Duodenal mucosa (tissue), 2 donors: ENCODE measurements around the gene PACS1.

Source experiments
- H3K27ac ChIP-seq: one replicate; pipeline ENCODE4 v1.7.0; 2013; ENCODE audit warnings: low read depth, low read length
- H3K27me3 ChIP-seq, 2 donors: one replicate each; pipeline ENCODE4 v1.7.0; 2013; ENCODE audit warnings: low read length in 2 of 2, control low read depth in 1 of 2; ENCODE audit not compliant: insufficient read depth in 2 of 2, control insufficient read depth in 1 of 2
- H3K36me3 ChIP-seq, 2 donors: one replicate each; pipeline ENCODE4 v1.7.0; 2013; ENCODE audit warnings: low read length in 2 of 2, control low read depth in 1 of 2; ENCODE audit not compliant: insufficient read depth in 2 of 2, control insufficient read depth in 1 of 2
- H3K4me1 ChIP-seq, 2 donors: one replicate each; pipeline ENCODE4 v1.7.0; 2013; ENCODE audit warnings: low read length in 2 of 2, control low read depth in 1 of 2; ENCODE audit not compliant: insufficient read depth in 2 of 2, control insufficient read depth in 1 of 2
- H3K4me3 ChIP-seq, 2 donors: one replicate each; pipeline ENCODE4 v1.7.0; 2013; ENCODE audit warnings: low read length in 2 of 2, low read depth in 1 of 2
- H3K9ac ChIP-seq, 2 donors: one replicate each; pipeline ENCODE4 v1.7.0; 2013; ENCODE audit warnings: low read length in 2 of 2, low read depth in 1 of 2
- H3K9me3 ChIP-seq, 2 donors: one replicate each; pipeline ENCODE4 v1.7.0; 2013; ENCODE audit warnings: low read length in 2 of 2, control low read depth in 1 of 2; ENCODE audit not compliant: control insufficient read depth in 1 of 2

The PACS1 gene

DNA sequence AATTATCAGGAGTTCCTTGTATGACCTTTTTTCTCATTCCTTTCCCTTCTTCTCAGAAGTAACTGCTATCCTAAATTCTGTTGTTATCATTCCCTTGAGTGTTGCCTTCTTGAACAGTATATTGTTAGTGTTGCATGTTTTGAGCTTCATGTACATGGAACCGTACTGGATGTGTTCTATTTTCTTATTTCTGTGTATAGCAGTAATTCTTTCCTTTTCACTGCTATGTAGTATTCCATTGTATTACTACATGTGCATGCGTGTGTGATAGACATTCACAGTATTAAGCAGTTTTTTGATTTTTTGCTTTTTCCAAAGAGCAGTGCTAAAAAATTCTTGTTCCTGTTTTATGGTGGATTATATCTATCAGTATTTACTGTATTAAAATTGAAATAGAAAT lies 108.1 kb downstream of the PACS1 start:
- Histone ChIP-seq H3K9me3 (no peaks in the 10 kb centered on the region), H3K27me3 (no peaks in the 10 kb centered on the region), H3K9ac (no peak overlapping the region), H3K36me3 (no peaks in the 10 kb centered on the region), H3K4me1 (peaks cover 0 to 5% of the 10 kb centered on the region in 2 donors), H3K27ac (no peak overlapping the region), H3K4me3 (no peak overlapping the region)

DNA sequence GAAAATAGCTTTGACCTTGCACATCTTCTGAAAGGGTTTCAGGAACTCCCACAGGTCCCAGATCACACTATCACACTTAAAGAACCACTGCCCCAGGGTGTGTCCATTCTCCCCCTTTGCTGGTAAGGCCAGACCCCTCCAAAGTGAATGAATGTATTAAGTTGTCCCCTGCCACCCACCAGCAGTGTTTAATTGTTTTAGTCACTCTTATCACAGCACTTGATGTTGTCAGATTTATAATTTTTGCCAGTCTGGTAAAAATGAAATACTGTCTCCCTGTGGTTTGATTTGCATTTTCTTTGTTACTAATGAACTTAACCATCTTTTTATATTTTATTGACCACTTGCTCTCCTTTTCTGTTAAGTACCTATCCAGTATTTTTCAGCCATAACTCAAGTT lies 108.8 kb downstream of the PACS1 start:
- Histone ChIP-seq H3K36me3 (no peaks in the 10 kb centered on the region), H3K27ac (no peak overlapping the region), H3K9me3 (no peaks in the 10 kb centered on the region), H3K9ac (no peak overlapping the region), H3K4me1 (peaks cover 3 to 5% of the 10 kb centered on the region in 2 donors), H3K27me3 (no peaks in the 10 kb centered on the region), H3K4me3 (no peak overlapping the region)

DNA sequence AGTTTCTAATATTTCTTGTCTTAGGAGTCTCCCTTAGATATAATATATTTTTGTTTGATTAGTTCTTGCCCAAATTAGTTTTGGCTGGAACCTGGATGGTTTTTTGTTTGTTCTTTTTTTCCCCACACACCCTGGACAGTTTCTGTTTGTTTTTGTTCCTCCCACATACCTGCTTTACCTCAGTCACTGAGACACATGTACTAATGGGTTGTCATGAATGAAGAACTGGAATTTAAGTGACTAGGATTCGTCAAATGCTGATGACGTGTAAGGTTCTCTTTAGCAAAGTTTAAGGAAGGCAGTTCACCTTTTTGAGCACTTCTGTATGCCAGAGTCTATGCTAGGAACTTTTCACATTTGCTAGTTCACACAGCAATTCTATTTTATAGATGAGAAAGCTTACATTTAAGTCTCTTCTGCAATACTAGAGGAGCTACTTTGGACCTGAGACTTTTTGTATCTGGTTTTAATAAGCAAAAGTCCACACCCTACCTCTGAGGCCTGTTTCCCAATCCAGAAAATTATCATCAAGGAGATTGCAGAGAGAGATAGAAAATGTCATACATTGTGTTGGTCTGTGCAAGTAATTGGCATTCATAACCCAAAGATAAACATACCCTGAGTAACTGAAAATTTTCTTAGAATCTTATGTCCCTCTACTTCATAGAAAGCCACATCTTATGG lies 111.7 kb downstream of the PACS1 start:
- Histone ChIP-seq H3K9ac (no peak overlapping the region), H3K27ac (no peak overlapping the region), H3K4me1 (peaks cover 3 to 5% of the 10 kb centered on the region in 2 donors), H3K9me3 (no peaks in the 10 kb centered on the region), H3K27me3 (no peaks in the 10 kb centered on the region), H3K36me3 (no peaks in the 10 kb centered on the region), H3K4me3 (no peak overlapping the region)

DNA sequence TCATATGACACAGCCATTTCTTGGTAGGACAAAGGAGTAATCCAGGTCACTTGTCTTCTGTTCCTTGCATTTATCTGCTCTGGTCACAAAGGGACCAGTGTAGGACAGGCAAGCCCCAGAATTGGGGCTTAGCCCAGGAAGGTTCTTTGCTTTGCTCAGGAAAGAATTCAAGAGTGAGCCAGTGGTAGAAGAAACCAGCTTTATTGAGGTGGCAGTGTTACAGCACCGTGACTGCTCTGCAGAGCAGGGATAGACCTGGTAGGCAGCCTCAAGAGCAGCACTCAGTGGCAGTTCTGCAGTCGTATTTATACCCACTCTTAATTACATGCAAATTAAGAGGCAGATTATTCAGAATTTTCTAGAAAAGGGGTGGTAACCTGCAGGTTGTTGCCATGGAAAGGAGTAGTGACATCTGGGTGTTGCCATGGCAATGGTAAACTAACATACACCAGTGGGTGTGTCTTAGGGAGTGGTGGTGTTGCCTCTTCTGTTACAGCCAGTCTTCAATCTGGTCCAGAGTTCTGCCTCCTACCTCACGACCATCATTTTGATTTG lies 113.5 kb downstream of the PACS1 start:
- Histone ChIP-seq H3K4me3 (no peak overlapping the region), H3K9ac (no peak overlapping the region), H3K9me3 (no peaks in the 10 kb centered on the region), H3K27ac (no peak overlapping the region), H3K4me1 (peaks cover 3 to 5% of the 10 kb centered on the region in 2 donors), H3K27me3 (no peaks in the 10 kb centered on the region), H3K36me3 (no peaks in the 10 kb centered on the region)

GRCh38 chr11:66184728-66185127 lies 114.7 kb downstream of the PACS1 start:
- Histone ChIP-seq H3K27ac (no peak overlapping the region), H3K36me3 (no peaks in the 10 kb centered on the region), H3K9me3 (no peaks in the 10 kb centered on the region), H3K4me3 (no peak overlapping the region), H3K4me1 (peaks cover 3 to 5% of the 10 kb centered on the region in 2 donors), H3K9ac (no peak overlapping the region), H3K27me3 (no peaks in the 10 kb centered on the region)

GRCh38 chr11:66186470-66186869 lies 116.4 kb downstream of the PACS1 start:
- Histone ChIP-seq H3K9me3 (no peaks in the 10 kb centered on the region), H3K27ac (no peak overlapping the region), H3K27me3 (no peaks in the 10 kb centered on the region), H3K4me1 (peaks cover 3 to 10% of the 10 kb centered on the region in 2 donors), H3K4me3 (no peak overlapping the region), H3K9ac (no peak overlapping the region), H3K36me3 (no peaks in the 10 kb centered on the region)

- Histone ChIP-seq H3K9ac (no peak overlapping the region), H3K36me3 (no peaks in the 10 kb centered on the region), H3K27me3 (no peaks in the 10 kb centered on the region), H3K4me1 (peaks cover 3 to 5% of the 10 kb centered on the region in 2 donors), H3K27ac (no peak overlapping the region), H3K4me3 (no peak overlapping the region), H3K9me3 (no peaks in the 10 kb centered on the region)
Measured at GRCh38 chr11:66187453-66187852, 117.4 kb downstream of the PACS1 start.

GRCh38 chr11:66188580-66188979 lies 118.5 kb downstream of the PACS1 start:
- Histone ChIP-seq H3K9me3 (no peaks in the 10 kb centered on the region), H3K27ac (no peak overlapping the region), H3K4me1 (peaks cover 0 to 5% of the 10 kb centered on the region in 2 donors), H3K9ac (no peak overlapping the region), H3K36me3 (peaks cover 0 to 3% of the 10 kb centered on the region in 2 donors), H3K4me3 (no peak overlapping the region), H3K27me3 (no peaks in the 10 kb centered on the region)

DNA sequence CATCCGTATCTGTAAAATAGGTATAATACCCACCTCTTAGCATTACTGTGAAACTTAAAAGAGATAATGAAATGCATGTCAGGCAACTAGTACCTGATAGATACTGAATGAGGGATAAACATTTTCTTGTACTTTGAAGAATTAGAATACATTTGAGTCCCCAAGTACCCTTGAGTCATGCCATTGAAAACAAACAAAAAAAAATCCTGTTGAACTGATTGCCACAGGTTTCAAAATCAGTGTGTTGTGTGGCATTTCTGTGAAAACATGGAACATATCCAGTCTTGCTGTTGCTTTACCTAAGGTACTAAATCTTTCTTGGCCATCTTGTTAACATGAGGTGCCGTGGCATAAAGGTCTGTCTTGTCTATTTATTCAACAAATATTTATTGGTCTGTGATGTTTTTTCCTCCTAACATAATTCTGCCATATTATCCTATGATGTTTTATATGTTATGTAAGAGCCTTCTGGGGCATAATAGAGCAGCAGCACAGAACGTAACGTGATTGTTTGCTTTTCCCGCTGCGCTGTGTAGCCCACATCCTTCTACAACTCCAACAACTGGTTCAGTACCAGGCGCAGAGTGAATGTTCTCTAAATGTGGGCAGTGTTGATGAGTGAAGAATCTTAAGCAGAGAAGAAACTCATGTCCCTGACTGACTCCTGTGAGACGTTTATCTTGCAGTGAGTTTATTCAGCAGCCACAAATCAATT lies 119.1 kb downstream of the PACS1 start:
- peaks cover 0 to 5% of the 10 kb centered on the region in 2 donors for H3K4me1 ChIP-seq
- H3K27me3 ChIP-seq = no peaks in the 10 kb centered on the region
- no peak overlapping the region for H3K27ac ChIP-seq
- H3K9ac ChIP-seq = no peak overlapping the region
- H3K36me3 ChIP-seq = peaks cover 0 to 3% of the 10 kb centered on the region in 2 donors
- no peaks in the 10 kb centered on the region for H3K9me3 ChIP-seq
- no peak overlapping the region for H3K4me3 ChIP-seq

- Histone ChIP-seq H3K27me3 (no peaks in the 10 kb centered on the region), H3K27ac (no peak overlapping the region), H3K4me3 (no peak overlapping the region), H3K4me1 (peaks cover 0 to 5% of the 10 kb centered on the region in 2 donors), H3K36me3 (peaks cover 0 to 3% of the 10 kb centered on the region in 2 donors), H3K9me3 (no peaks in the 10 kb centered on the region), H3K9ac (no peak overlapping the region)
Measured at GRCh38 chr11:66190786-66191185, 120.7 kb downstream of the PACS1 start.
